HEK293 (cell line): ENCODE results near the gene SCN4A.

ENCODE experiments used
- GLIS2 ChIP-seq: fragments of 450-650 bp; formaldehyde crosslinking; IDR thresholded peaks from 2 replicates; pipeline ENCODE4 v1.5.1; 2016; ENCODE audit warnings: missing biosample characterization, missing genetic modification characterization
- YY2 ChIP-seq: fragments of 450-650 bp; formaldehyde crosslinking; IDR thresholded peaks from 2 replicates; pipeline ENCODE4 v1.5.1; 2016; ENCODE audit warnings: missing biosample characterization, missing genetic modification characterization
- ZNF585B ChIP-seq: fragments of 450-650 bp; formaldehyde crosslinking; IDR thresholded peaks from 2 replicates; pipeline ENCODE4 v1.5.1; 2016; ENCODE audit warnings: missing biosample characterization, missing genetic modification characterization
- TF ChIP-seq, protein P1 (sequence below): fragments of 450-650 bp; formaldehyde crosslinking; IDR thresholded peaks from 2 replicates; pipeline ENCODE4 v1.5.1; 2016; ENCODE audit warnings: missing biosample characterization, missing genetic modification characterization
- TF ChIP-seq, protein P2 (sequence below): fragments of 450-650 bp; formaldehyde crosslinking; IDR thresholded peaks from 2 replicates; pipeline ENCODE4 v1.5.1; 2016; ENCODE audit warnings: missing biosample characterization, missing genetic modification characterization

DNA sequence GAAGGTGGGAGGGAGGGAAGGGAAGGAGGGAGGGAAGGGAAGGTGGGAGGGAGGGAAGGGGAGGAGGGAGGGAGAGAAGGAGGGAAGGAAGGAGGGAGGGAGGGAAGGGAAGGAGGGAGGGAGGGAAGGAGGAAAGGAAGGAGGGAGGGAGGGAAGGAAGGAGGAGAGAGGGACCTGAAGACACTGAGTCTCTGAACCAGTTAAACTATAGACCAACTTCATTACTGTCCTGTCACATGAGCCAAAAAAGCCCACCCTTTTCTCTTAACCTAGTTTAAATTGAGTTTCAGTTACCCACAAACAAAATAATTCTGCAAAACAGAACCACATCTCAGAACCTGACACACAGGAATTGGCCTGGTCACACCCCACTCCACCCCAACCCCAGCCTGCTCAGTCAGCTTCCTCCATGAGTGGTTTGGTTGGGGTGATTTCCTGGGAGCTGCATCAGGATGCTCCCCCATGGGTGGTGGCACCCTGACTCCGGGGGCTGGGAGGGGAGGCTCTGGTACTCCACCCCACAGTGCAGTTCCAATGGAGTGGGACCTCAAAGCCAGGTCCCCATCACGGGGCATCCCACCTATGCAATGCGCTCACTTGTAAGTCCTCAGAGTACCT, 20.8 kb upstream of the SCN4A start:
- TF ChIP-seq, protein P1, sequence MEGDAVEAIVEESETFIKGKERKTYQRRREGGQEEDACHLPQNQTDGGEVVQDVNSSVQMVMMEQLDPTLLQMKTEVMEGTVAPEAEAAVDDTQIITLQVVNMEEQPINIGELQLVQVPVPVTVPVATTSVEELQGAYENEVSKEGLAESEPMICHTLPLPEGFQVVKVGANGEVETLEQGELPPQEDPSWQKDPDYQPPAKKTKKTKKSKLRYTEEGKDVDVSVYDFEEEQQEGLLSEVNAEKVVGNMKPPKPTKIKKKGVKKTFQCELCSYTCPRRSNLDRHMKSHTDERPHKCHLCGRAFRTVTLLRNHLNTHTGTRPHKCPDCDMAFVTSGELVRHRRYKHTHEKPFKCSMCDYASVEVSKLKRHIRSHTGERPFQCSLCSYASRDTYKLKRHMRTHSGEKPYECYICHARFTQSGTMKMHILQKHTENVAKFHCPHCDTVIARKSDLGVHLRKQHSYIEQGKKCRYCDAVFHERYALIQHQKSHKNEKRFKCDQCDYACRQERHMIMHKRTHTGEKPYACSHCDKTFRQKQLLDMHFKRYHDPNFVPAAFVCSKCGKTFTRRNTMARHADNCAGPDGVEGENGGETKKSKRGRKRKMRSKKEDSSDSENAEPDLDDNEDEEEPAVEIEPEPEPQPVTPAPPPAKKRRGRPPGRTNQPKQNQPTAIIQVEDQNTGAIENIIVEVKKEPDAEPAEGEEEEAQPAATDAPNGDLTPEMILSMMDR (tag by site-specific recombination) = no peak
- TF ChIP-seq, protein P2, sequence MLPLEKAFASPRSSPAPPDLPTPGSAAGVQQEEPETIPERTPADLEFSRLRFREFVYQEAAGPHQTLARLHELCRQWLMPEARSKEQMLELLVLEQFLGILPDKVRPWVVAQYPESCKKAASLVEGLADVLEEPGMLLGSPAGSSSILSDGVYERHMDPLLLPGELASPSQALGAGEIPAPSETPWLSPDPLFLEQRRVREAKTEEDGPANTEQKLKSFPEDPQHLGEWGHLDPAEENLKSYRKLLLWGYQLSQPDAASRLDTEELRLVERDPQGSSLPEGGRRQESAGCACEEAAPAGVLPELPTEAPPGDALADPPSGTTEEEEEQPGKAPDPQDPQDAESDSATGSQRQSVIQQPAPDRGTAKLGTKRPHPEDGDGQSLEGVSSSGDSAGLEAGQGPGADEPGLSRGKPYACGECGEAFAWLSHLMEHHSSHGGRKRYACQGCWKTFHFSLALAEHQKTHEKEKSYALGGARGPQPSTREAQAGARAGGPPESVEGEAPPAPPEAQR = no peak
- TF ChIP-seq YY2 (tag by site-specific recombination) = no peak
- no peak for TF ChIP-seq GLIS2 (tag by site-specific recombination)
- TF ChIP-seq ZNF585B (tag by site-specific recombination) = no peak
